K562 (cell line): ENCODE measurements around the gene RNF181. TPM values are rescaled to one million over a fixed set of nuclear protein-coding genes. Genes with fewer than 3 reads are reported as not detected.

ENCODE experiments used
- CHD1 ChIP-seq: fragments of 200-600 bp; sonication (generic); IDR thresholded peaks from one replicate; pipeline ENCODE4 v1.6.1; 2012; ENCODE audit warnings: mild to moderate bottlenecking, moderate library complexity, low read length, inconsistent platforms
- FIP1L1 ChIP-seq: fragments of 200-400 bp; formaldehyde crosslinking; IDR thresholded peaks from 2 replicates; pipeline ENCODE4 v1.6.1; 2018; ENCODE audit warnings: mild to moderate bottlenecking, low read depth, low read length; ENCODE audit not compliant: poor library complexity, severe bottlenecking
- LCOR ChIP-seq: sonication (generic); formaldehyde crosslinking; IDR thresholded peaks from 2 replicates; pipeline ENCODE4 v1.8.0; 2022; ENCODE audit warnings: mild to moderate bottlenecking, missing genetic modification reagents
- PCBP2 ChIP-seq: fragments of 200-400 bp; formaldehyde crosslinking; IDR thresholded peaks from 2 replicates; pipeline ENCODE4 v1.6.1; 2018; ENCODE audit warnings: low read length, low read depth, mild to moderate bottlenecking, moderate library complexity; ENCODE audit not compliant: poor library complexity, severe bottlenecking
- PHF8 ChIP-seq: fragments of 200-600 bp; sonication (generic); IDR thresholded peaks from 2 replicates; pipeline ENCODE4 v1.6.1; 2012; ENCODE audit warnings: mixed run types, mild to moderate bottlenecking, inconsistent platforms, low read length, moderate library complexity, borderline replicate concordance
- POLR2A ChIP-seq: fragments of 450-650 bp; conservative IDR thresholded peaks from 2 replicates; pipeline ENCODE4 v1.6.1; 2016
- SMARCB1 ChIP-seq: IDR thresholded peaks from 2 replicates; pipeline ENCODE4 v1.6.1; 2011; ENCODE audit warnings: improper control_type of control experiment, low read depth; ENCODE audit not compliant: insufficient read length
- SOX6 ChIP-seq: fragments of 450-650 bp; IDR thresholded peaks from 2 replicates; pipeline ENCODE4 v1.6.1; 2014; ENCODE audit warnings: mild to moderate bottlenecking
- STAT5A ChIP-seq: IDR thresholded peaks from 2 replicates; pipeline ENCODE4 v1.6.1; 2012; ENCODE audit warnings: low read length, inconsistent platforms, borderline replicate concordance
- SUPT5H ChIP-seq: fragments of 450-650 bp; IDR thresholded peaks from 2 replicates; pipeline ENCODE4 v1.6.1; 2016
- WHSC1 ChIP-seq: IDR thresholded peaks from one replicate; pipeline ENCODE4 v1.6.1; 2012; ENCODE audit warnings: low read length, control low read depth, inconsistent platforms
- ZNF212 ChIP-seq: fragments of 450-650 bp; formaldehyde crosslinking; IDR thresholded peaks from 2 replicates; pipeline ENCODE4 v1.4.0; 2020; ENCODE audit warnings: mild to moderate bottlenecking
- ZNF589 ChIP-seq: fragments of 200-800 bp; sonication (Bioruptor generic); IDR thresholded peaks from 2 replicates; pipeline ENCODE4 v1.6.1; 2016; ENCODE audit warnings: low read depth, missing genetic modification characterization, missing compliant biosample characterization
- polyA plus RNA-seq, 8 experiments: library from polyadenylated mRNA; depleted of rRNA in 4 of 8; stranded (reverse) in 5 of 8; unstranded in 3 of 8; fragments of >200 nt; fragmentation: Nextera tagmentation in 2 of 8; fragmentation: Illumina TruSeq in 1 of 8; extraction: Ambion mirVana in 2 of 8; extraction: Trizol in 1 of 8; gene quantifications; 2 replicates each; pipeline versions ENCODE4 v1.2.1 to v1.2.3, GENCODE V29; 2011 to 2014; ENCODE audit warnings: inconsistent platforms in 1 of 8, missing spikeins in 1 of 8
- total RNA-seq, 7 experiments: library from RNA; depleted of rRNA in 6 of 7; stranded (reverse); fragments of >200 nt in 6 of 7; fragmentation: Illumina TruSeq in 2 of 7; extraction: Trizol in 2 of 7; gene quantifications; 2 replicates each; pipeline versions ENCODE4 v1.2.1 to v1.2.3, GENCODE V29; 2011 to 2021; ENCODE audit warnings: low replicate concordance in 1 of 7
- TF ChIP-seq, protein P1 (sequence below): sonication (generic); formaldehyde crosslinking; IDR thresholded peaks from 2 replicates; pipeline ENCODE4 v1.8.1; 2023; ENCODE audit warnings: mild to moderate bottlenecking, missing genetic modification reagents, moderate library complexity
- TF ChIP-seq, protein P2 (sequence below): sonication (generic); formaldehyde crosslinking; IDR thresholded peaks from 2 replicates; pipeline ENCODE4 v1.8.0; 2022; ENCODE audit warnings: mild to moderate bottlenecking, missing genetic modification reagents
- TF ChIP-seq, protein P3 (sequence below): sonication (generic); formaldehyde crosslinking; IDR thresholded peaks from 2 replicates; pipeline ENCODE4 v1.8.0; 2022; ENCODE audit warnings: mild to moderate bottlenecking, low read depth, missing genetic modification reagents
- TF ChIP-seq, protein P4 (sequence below): IDR thresholded peaks from 2 replicates; pipeline ENCODE4 v1.6.1; 2011; ENCODE audit warnings: borderline replicate concordance, low read depth, mild to moderate bottlenecking, moderate library complexity, low read length; ENCODE audit not compliant: insufficient read depth, poor library complexity, severe bottlenecking

RNF181 gene
- total and polyA plus RNA-seq, 9 of the 15 experiments (the other 6 are each of a cell fraction or from before 2014, with no cell fraction given), result 139 to 492 (median 253) TPM

DNA sequence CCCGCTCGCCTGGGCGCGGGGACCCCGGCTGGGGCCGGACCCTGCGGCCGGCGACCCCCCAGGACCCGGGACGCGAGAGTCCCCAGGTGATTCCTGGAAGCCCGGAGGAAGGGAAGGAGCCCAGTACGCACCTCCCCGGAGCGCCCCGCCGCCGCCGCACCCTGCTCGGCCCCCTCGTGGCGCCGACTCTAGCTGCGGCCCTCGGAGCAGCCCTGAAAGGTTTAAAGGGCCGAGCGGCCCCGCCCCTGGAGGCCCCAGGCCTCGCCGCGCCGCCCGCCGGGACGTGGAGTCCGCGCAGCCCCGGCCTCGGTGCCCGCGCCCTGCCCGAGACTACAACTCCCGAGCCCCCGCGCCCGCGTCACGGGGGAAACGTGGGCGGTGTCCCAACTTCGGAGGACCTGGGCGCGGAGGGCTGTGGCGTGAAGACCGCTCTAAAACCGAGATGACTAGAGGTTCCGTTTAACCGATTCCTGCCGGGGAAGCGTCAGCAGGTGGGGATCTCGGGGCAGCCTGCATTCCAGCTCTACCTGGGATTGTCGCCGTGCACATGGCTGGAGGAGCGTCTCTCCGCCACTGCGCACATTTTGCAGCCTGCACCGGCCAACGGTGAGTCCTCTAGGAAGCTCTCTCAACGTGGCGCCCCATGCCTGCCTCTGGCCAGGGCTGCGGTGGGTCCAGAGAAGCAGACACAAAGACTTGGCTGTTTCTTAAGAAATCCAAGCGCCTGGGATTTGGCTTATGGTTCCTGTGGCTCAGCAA lies 7.1 kb downstream of the RNF181 start, which contains the start of gene TMEM150A (continued):
- TF ChIP-seq SOX6 (0 out of 2 replicates have a peak, but pooled peaks have one; percentile 18), LCOR (0 out of 2 replicates have a peak, but pooled peaks have one; percentile 58), CHD1 (peak; percentile 38), POLR2A (peak; percentile 24; the same call in 1 of the 2 replicates), SMARCB1 (no peak), ZNF212 (0 out of 2 replicates have a peak, but pooled peaks have one; percentile 17), SUPT5H (no peak), PHF8 (peak; percentile 59; the same call in 1 of the 2 replicates), STAT5A (no peak), ZNF589 (CRISPR knock-in tag) (peak; percentile 53; the same call in 1 of the 2 replicates), FIP1L1 (peak; percentile 90), WHSC1 (no peak), PCBP2 (no peak)
- TF ChIP-seq, protein P1, sequence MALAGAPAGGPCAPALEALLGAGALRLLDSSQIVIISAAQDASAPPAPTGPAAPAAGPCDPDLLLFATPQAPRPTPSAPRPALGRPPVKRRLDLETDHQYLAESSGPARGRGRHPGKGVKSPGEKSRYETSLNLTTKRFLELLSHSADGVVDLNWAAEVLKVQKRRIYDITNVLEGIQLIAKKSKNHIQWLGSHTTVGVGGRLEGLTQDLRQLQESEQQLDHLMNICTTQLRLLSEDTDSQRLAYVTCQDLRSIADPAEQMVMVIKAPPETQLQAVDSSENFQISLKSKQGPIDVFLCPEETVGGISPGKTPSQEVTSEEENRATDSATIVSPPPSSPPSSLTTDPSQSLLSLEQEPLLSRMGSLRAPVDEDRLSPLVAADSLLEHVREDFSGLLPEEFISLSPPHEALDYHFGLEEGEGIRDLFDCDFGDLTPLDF (CRISPR knock-in tag), result peak; percentile 47; the same call in 1 of the 2 replicates
- TF ChIP-seq, protein P2, sequence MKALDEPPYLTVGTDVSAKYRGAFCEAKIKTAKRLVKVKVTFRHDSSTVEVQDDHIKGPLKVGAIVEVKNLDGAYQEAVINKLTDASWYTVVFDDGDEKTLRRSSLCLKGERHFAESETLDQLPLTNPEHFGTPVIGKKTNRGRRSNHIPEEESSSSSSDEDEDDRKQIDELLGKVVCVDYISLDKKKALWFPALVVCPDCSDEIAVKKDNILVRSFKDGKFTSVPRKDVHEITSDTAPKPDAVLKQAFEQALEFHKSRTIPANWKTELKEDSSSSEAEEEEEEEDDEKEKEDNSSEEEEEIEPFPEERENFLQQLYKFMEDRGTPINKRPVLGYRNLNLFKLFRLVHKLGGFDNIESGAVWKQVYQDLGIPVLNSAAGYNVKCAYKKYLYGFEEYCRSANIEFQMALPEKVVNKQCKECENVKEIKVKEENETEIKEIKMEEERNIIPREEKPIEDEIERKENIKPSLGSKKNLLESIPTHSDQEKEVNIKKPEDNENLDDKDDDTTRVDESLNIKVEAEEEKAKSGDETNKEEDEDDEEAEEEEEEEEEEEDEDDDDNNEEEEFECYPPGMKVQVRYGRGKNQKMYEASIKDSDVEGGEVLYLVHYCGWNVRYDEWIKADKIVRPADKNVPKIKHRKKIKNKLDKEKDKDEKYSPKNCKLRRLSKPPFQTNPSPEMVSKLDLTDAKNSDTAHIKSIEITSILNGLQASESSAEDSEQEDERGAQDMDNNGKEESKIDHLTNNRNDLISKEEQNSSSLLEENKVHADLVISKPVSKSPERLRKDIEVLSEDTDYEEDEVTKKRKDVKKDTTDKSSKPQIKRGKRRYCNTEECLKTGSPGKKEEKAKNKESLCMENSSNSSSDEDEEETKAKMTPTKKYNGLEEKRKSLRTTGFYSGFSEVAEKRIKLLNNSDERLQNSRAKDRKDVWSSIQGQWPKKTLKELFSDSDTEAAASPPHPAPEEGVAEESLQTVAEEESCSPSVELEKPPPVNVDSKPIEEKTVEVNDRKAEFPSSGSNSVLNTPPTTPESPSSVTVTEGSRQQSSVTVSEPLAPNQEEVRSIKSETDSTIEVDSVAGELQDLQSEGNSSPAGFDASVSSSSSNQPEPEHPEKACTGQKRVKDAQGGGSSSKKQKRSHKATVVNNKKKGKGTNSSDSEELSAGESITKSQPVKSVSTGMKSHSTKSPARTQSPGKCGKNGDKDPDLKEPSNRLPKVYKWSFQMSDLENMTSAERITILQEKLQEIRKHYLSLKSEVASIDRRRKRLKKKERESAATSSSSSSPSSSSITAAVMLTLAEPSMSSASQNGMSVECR (CRISPR knock-in tag), result peak; percentile 92
- TF ChIP-seq, protein P3, sequence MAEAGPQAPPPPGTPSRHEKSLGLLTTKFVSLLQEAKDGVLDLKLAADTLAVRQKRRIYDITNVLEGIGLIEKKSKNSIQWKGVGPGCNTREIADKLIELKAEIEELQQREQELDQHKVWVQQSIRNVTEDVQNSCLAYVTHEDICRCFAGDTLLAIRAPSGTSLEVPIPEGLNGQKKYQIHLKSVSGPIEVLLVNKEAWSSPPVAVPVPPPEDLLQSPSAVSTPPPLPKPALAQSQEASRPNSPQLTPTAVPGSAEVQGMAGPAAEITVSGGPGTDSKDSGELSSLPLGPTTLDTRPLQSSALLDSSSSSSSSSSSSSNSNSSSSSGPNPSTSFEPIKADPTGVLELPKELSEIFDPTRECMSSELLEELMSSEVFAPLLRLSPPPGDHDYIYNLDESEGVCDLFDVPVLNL (CRISPR knock-in tag), result 0 out of 2 replicates have a peak, but pooled peaks have one; percentile 25
- TF ChIP-seq, protein P4, sequence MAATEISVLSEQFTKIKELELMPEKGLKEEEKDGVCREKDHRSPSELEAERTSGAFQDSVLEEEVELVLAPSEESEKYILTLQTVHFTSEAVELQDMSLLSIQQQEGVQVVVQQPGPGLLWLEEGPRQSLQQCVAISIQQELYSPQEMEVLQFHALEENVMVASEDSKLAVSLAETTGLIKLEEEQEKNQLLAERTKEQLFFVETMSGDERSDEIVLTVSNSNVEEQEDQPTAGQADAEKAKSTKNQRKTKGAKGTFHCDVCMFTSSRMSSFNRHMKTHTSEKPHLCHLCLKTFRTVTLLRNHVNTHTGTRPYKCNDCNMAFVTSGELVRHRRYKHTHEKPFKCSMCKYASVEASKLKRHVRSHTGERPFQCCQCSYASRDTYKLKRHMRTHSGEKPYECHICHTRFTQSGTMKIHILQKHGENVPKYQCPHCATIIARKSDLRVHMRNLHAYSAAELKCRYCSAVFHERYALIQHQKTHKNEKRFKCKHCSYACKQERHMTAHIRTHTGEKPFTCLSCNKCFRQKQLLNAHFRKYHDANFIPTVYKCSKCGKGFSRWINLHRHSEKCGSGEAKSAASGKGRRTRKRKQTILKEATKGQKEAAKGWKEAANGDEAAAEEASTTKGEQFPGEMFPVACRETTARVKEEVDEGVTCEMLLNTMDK, result peak; percentile 97
